Loucy (cell line): Measurements from ENCODE around the gene NDUFS6.
A peak's percentile ranks its signal among the peaks of the same experiment; 100 is the strongest.

Source experiments
- H2AFZ ChIP-seq: fragments of 200-600 bp; sonication (generic); 2 replicates; pipeline ENCODE4 v1.6.0; 2016; ENCODE audit warnings: antibody characterized with exemption, mild to moderate bottlenecking, low read length, moderate library complexity
- H3F3A ChIP-seq: fragments of 200-600 bp; 2 replicates; pipeline ENCODE4 v1.6.0; 2016; ENCODE audit warnings: antibody characterized with exemption, low read depth, mild to moderate bottlenecking
- H3K27me3 ChIP-seq: fragments of 200-600 bp; sonication (generic); 2 replicates; pipeline ENCODE4 v1.6.1; 2014; ENCODE audit warnings: low read length, mild to moderate bottlenecking; ENCODE audit not compliant: insufficient read depth, poor library complexity, severe bottlenecking
- H3K36me3 ChIP-seq: fragments of 200-600 bp; sonication (generic); 2 replicates; pipeline ENCODE4 v1.6.1; 2016; ENCODE audit warnings: low read length; ENCODE audit not compliant: insufficient read depth
- H3K4me1 ChIP-seq: fragments of 200-600 bp; sonication (generic); 2 replicates; pipeline ENCODE4 v1.5.1; 2014; ENCODE audit warnings: low read length, mild to moderate bottlenecking; ENCODE audit not compliant: insufficient read depth, poor library complexity, severe bottlenecking
- H3K4me2 ChIP-seq: fragments of 200-600 bp; sonication (generic); 2 replicates; pipeline ENCODE4 v1.6.0; 2014; ENCODE audit warnings: antibody characterized with exemption, low read length, low read depth, mild to moderate bottlenecking; ENCODE audit not compliant: poor library complexity, severe bottlenecking
- H3K4me3 ChIP-seq: fragments of 200-600 bp; sonication (generic); 2 replicates; pipeline ENCODE4 v1.5.1; 2014; ENCODE audit warnings: low read length, mild to moderate bottlenecking, mixed read lengths; ENCODE audit not compliant: poor library complexity, severe bottlenecking
- H3K79me2 ChIP-seq: fragments of 200-600 bp; sonication (generic); 2 replicates; pipeline ENCODE4 v1.6.1; 2014; ENCODE audit warnings: low read length; ENCODE audit not compliant: insufficient read depth
- H3K9ac ChIP-seq: fragments of 200-600 bp; sonication (generic); 2 replicates; pipeline ENCODE4 v1.6.0; 2014; ENCODE audit warnings: mild to moderate bottlenecking, low read depth, low read length, moderate library complexity; ENCODE audit not compliant: poor library complexity, severe bottlenecking
- H3K9me2 ChIP-seq: fragments of 200-600 bp; sonication (generic); replicated peaks from 2 replicates; pipeline ENCODE4 v1.6.1; 2016; ENCODE audit warnings: low read depth, low read length, mixed read lengths
- H3K9me3 ChIP-seq: fragments of 200-600 bp; sonication (generic); 2 replicates; pipeline ENCODE4 v1.6.1; 2014; ENCODE audit warnings: mild to moderate bottlenecking, antibody characterized with exemption, low read length, low read depth; ENCODE audit not compliant: insufficient read depth
- H4K20me1 ChIP-seq: fragments of 200-600 bp; sonication (generic); 2 replicates; pipeline ENCODE4 v1.6.0; 2014; ENCODE audit warnings: antibody characterized with exemption, low read length, mild to moderate bottlenecking; ENCODE audit not compliant: insufficient read depth, poor library complexity, severe bottlenecking
- EZH2phosphoT487 ChIP-seq: fragments of 200-600 bp; IDR thresholded peaks from 2 replicates; pipeline ENCODE4 v1.6.1; 2018; ENCODE audit warnings: antibody characterized with exemption, mild to moderate bottlenecking, moderate library complexity, borderline replicate concordance
- TF ChIP-seq, protein P1 (sequence below): fragments of 200-600 bp; sonication (generic); conservative IDR thresholded peaks from 2 replicates; pipeline ENCODE4 v1.5.1; 2014; ENCODE audit warnings: mild to moderate bottlenecking, antibody characterized with exemption, low read length

NDUFS6 gene

DNA sequence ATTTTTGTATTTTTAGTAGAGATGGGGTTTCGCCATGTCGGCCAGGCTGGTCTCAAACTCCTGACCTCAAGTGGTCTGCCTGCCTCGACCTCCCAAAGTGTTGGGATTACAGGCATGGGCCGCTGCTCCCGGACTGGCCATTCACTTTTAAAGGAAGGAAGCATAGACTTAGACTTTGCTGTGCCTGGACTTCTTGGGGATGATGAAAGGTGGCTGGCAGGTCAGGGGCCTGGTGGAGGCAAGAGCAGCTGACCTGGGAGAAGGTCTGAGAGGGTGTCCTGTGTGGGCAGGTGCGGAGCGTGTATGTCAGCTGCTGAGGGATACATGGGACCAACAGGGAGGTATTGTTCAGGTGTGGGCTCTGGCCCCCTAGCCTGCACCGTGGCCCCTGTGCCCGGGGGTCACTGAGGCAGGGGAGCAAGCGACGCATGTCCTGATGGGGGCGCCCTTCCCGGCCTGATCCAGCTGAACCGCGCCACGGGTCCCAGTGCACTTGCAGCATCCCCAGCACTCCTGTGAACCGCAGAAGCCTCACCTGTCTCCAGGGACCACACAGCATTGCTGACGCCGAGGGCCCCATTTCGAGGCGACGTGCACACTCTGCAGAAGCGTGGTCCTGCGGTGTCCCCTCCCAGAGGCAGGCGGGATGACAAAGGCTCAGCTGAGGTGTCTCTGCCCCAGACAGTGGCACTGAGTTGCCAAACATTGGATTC, 23.1 kb downstream of the NDUFS6 start:
- H2AFZ ChIP-seq: no peak overlapping the region
- no peak overlapping the region for H3K4me2 ChIP-seq
- H4K20me1 ChIP-seq: no peaks in the 10 kb centered on the region
- no peaks in the 10 kb centered on the region for H3K79me2 ChIP-seq
- no peaks in the 10 kb centered on the region for H3K9me3 ChIP-seq
- no peaks in the 10 kb centered on the region for H3K4me1 ChIP-seq
- H3K9ac ChIP-seq: no peak overlapping the region
- no peaks in the 10 kb centered on the region for H3K27me3 ChIP-seq
- no peak overlapping the region for H3K4me3 ChIP-seq
- peaks cover 34% of the 10 kb centered on the region; the same call in 1 of the 2 replicates for H3K36me3 ChIP-seq
- H3K9me2 ChIP-seq: no peaks in the 10 kb centered on the region
- no peaks in the 10 kb centered on the region for H3F3A ChIP-seq
- TF ChIP-seq, protein P1, sequence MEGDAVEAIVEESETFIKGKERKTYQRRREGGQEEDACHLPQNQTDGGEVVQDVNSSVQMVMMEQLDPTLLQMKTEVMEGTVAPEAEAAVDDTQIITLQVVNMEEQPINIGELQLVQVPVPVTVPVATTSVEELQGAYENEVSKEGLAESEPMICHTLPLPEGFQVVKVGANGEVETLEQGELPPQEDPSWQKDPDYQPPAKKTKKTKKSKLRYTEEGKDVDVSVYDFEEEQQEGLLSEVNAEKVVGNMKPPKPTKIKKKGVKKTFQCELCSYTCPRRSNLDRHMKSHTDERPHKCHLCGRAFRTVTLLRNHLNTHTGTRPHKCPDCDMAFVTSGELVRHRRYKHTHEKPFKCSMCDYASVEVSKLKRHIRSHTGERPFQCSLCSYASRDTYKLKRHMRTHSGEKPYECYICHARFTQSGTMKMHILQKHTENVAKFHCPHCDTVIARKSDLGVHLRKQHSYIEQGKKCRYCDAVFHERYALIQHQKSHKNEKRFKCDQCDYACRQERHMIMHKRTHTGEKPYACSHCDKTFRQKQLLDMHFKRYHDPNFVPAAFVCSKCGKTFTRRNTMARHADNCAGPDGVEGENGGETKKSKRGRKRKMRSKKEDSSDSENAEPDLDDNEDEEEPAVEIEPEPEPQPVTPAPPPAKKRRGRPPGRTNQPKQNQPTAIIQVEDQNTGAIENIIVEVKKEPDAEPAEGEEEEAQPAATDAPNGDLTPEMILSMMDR: peak; percentile 33
- TF ChIP-seq EZH2phosphoT487: no peak

DNA sequence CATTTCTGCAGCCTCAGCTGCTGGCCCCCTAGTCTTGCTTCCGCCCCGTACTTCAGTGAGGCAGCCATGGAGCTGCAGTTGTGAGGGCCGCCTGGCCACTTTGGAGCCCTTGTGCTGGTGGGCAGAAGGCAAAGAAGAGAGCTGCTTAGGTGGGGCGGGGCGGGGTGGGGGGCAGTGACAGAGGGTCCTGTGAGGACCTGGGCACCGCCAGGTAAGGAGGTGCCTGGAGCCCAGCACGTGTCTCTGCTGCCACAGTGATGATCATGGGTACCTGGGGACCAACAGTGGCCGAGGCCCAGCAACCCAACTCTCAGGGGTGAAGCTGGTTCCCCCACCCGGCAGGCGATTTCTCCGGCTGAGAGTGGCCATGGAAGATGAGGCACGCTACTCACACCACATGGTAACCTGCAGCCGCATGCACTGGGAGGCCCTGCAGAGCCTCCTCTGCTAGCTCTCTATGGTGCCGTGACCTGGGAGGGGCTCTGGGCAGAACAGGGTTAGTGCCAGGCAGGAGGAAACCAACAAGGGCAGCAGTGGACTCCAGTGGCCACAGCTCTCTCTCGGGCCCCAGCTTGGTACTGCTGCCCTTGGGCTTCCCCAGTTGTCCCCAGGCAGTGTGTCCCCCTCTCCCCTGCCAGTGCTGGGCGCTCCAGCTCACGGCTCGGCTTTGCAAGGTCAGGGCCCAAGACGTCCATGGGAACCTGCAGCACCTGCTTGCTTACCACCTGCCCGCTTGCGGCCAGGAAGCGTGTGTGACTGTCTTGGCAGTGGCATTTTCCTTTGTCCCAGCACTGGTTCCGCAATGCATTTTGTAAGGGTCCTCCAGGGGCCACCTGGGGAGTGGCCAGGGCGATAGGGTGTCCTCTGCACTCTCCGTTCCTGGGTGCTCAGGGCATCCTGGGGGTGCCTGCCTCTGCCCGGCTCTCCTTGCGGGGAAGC, 24.0 kb downstream of the NDUFS6 start:
- H3K4me2 ChIP-seq: no peak overlapping the region
- H3K27me3 ChIP-seq: no peaks in the 10 kb centered on the region
- H3K79me2 ChIP-seq: no peaks in the 10 kb centered on the region
- TF ChIP-seq, protein P1: no peak
- TF ChIP-seq EZH2phosphoT487: no peak
- no peak overlapping the region for H2AFZ ChIP-seq
- peaks cover 29% of the 10 kb centered on the region; the same call in 1 of the 2 replicates for H3K36me3 ChIP-seq
- H3K9me2 ChIP-seq: no peaks in the 10 kb centered on the region
- H3K9ac ChIP-seq: no peak overlapping the region
- no peaks in the 10 kb centered on the region for H4K20me1 ChIP-seq
- no peak overlapping the region for H3K4me3 ChIP-seq
- no peaks in the 10 kb centered on the region for H3F3A ChIP-seq
- H3K4me1 ChIP-seq: no peaks in the 10 kb centered on the region
- H3K9me3 ChIP-seq: no peaks in the 10 kb centered on the region

DNA sequence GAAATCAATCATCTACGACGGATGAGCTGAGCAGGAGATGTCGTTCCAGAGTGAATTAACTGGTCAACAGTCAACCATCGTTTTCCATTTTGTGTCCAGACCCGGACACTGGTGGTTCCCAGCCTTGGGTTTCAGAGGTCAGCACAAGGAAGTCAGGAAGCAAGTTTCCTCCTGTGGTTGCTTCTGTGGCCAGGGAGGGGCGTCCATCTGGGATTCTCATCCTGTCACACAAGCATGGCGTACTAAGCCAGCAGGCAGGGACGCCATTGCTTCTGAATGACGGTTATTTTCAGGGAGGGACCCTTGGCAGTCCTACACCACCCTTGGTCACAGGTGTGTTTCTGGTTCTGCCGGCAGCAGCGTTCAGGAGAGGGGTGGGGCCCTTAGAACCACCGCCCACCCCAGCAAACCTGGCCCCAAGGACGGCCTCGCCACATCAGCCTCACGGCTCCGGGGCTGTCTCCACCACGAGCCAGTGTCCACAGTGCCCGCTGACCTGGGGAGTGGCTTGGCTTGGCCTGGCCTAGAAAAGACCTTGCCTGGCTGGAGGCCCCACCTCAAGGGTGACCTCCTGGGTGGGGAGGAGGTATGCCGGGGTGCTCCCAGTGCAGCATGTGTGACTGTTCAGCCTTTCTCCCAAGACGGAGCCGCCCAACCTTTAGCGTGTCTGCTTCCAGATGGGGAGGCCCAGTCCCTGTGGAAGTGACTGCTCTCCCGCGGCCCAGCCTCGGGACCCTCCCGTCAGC, 25.2 kb downstream of the NDUFS6 start:
- Histone ChIP-seq H3F3A (no peaks in the 10 kb centered on the region), H3K36me3 (peaks cover 16% of the 10 kb centered on the region; the same call in 1 of the 2 replicates)

More for the DNA sequence above, 25.2 kb downstream of the NDUFS6 start:
- Histone ChIP-seq H3K4me1 (no peaks in the 10 kb centered on the region), H4K20me1 (no peaks in the 10 kb centered on the region), H2AFZ (no peak overlapping the region), H3K4me2 (no peak overlapping the region), H3K9me2 (no peaks in the 10 kb centered on the region), H3K4me3 (no peak overlapping the region), H3K79me2 (no peaks in the 10 kb centered on the region), H3K9me3 (no peaks in the 10 kb centered on the region), H3K27me3 (no peaks in the 10 kb centered on the region), H3K9ac (no peak overlapping the region)
- TF ChIP-seq EZH2phosphoT487: no peak
- TF ChIP-seq, protein P1: no peak
